ENCODE measurements around the gene PDIA6.

Gene PDIA6

DNA sequence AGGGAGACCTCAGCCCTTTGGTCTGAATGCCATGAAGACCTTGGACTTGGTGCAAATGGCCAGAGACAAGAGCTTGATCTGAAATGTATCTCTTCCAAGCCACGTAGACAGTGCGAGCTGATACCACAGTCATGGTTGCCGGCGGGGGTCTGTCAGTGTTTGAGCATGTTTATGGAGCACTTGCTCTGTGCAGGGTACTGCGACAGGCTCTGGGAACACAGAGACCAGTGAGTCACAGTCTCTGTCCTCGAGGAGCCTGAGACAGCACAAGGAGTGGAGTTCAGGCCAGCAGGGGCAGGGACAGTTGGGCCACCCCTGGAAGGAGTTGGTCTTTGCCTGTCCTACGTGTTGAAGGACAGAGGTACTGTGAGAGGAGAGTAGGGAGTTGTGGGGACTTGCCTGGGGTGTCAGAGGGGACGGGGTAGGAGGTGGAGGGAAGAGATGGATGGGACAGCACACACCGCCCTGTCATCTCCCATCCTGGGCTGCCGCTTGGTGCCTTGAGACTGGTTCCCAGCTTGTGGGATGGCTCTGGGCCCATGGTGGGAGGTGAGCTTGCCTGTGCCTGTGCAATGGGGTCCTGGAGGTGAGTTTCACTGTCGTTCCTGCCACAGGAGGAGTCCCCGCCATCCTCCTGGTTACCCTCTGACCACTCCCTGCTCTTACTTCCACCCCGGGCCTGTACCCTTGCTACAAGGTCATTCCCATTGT lies 51.6 kb downstream of the PDIA6 start:
- no peak for DNase-seq

DNA sequence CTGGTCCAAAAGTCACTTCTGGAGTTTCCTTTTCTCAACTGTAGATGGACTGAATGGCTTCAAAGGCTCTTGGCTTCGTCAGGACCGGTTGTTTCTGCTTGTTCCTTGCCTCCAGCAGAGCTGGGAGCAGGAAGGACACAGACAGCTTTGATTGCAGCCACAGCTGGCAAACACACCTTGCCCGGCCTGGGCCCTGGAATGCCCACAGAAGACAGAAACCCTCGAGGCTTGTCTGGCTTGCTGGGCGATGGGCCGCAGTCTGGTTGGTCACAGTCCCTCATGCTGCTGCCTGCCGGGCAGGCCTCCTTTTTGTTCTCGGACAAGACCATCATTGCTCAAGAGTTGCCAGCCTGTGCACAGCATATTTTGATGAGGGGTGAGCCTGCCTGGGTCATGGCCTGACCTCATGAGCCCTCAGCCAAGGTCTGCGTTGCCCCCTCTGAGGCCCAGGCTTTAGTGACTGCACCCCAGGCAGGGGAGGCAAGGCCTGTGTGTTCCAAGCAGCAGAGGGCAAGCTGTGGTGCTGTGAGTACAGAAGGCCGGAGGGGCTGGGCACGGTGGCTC lies 53.4 kb downstream of the PDIA6 start:
- no peak for DNase-seq

DNA sequence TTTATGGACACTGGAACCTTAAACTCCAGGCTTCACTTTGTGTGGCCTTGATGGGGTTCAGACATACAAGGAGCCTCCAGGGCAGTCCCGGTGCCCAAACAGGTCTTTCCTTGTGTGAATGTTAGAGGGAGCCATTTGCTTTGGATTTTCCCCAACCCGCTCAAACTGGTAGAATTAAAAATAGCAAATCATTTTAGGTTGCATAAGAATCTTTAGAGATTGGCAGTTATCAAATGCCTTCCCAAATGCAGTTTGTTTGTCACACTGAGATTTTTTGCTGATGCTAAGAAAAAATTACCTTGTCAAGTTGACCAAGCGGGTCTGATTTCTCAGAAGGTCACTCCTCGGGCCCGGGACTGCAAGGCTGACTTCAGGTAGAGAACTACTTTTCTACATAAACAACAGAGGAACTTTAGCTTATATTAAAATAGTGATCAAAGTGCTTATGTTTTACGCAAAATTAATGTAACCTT lies 54.7 kb downstream of the PDIA6 start:
- no peak for DNase-seq

DNA sequence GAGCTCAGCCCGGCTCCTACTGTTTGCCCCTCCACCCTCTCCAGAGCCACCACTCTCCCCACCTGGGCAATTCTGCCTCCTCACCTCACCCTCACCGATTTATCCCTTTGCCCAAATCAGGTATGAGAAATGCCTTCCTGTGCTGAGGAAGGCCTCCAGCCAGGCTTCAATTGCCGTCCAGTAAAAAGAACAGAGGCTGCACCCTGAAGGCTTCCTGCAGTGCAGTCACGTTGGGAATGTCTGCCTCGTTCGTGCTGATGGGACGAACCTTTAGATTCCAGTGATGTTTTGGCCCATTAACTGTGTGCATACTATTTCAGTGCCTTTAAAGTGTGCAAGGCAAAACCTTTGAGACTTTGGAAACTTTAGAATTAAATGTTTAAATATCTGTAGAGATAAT lies 57.0 kb downstream of the PDIA6 start:
- no peak for DNase-seq

DNA sequence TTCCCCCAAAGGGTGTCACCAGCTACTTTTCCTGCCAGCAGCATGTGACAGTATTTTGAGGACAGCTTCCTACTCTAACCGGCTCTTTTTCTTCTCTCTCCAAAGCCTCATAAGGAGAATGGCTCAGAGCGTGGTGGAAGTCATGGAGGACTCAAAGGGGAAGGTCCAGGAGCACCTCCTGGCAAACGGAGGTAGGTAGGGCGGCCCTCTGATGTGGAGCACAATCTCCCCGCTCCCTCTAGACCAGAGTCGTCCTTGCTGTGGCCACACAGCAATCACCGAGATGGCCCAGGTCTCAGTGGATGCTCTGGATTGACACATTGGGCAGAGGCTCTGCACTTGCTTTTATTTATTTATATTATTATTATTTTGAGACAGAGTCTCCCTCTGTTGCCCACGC lies 58.7 kb downstream of the PDIA6 start:
- DNase-seq: no peak

DNA sequence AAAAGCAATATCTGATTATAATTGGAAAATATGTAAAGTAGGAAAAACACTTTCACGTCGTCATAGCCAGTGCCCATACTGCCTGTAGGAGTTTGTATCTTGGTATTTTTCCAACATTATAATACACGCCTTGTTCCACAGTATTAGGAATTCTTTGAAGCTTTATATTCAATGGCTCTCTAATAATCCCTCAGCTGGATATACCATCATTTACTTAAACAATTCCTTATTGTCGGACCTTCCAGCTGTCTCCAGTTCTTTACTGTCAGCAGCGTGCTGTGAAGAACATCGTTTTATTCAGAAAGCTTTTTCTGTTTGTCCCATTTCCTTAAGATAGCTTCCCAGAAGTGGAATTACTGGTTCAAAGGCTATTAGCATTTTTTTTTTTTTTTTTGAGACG lies 59.4 kb downstream of the PDIA6 start:
- no peak for DNase-seq

DNA sequence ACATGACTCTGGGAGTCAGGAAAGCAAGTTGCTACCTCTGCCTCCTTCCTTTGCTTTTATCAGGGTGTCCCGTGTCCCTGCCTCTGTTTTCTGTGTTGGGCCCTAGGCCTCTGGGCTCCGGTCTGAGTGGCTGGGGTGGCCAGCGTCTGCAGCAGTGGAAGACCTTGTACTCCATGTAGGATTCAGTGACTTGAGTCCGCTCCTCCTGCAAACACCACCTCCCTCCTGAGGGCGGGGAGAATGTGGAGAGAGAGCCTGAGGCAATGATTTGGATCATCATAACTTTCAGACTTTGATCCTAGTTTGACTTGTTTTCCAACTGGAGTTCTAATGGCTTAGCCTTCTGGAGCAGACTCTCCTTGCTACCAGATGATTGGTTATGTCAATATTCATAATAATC lies 60.3 kb downstream of the PDIA6 start:
- DNase-seq: no peak

DNA sequence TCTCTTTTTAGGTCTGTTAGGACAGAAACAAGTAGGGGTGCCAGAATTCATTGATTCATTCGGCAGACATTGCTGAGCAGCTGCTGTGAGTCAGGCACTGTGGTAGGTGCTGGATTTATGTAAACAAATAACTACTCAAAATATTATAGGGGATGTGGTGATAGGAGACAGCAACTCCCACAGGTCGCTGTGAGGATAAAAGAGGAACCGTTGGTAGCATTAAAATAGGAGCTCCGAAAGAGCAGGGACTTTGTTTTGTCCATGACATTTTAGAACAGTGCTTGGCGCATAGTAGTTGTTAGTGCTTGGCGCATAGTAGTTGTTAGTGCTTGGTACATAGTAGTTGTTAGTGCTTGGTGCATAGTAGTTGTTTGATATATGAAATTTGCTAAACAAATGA lies 62.0 kb downstream of the PDIA6 start:
- no peak for DNase-seq

DNA sequence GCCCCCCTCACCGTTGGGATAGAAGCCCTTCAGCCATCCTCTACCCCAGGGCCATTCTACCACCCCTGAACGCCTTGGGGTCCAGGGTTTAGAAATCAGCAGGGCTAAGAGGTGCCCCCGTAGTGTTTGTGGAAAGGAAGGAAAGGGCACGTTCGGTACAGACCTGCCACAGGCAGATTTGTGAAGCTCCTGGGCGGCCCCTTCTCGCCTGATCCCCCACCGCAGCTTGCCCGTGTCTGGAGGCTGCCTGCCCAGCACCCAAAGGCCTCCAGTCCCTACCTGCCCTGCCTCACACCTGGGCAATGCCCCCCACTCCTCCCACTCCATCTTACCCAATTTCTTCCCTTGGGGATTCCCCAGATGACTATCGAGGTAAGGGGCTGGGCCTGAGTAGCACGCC lies 69.9 kb downstream of the PDIA6 start:
- no peak for DNase-seq

DNA sequence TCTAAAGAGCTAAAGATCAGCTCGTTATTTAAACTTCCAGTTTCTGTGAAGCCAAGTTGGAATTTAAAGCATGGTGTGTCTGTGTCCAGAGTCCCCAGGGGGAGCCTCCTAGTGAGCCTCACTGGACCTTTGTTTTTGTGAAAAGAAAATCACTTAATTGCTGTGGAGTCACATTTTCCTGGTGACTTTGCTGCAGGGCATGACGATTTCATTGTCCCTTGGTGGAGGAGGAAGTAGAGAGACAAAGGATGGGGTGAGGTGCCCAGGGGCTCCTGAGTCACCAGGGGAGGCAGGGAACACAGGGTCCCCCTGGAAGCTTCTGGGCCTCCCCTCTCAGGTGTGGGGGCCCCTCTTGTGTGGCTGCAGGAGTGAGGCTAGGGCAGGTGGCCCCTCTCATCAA lies 71.4 kb downstream of the PDIA6 start:
- no peak for DNase-seq

DNA sequence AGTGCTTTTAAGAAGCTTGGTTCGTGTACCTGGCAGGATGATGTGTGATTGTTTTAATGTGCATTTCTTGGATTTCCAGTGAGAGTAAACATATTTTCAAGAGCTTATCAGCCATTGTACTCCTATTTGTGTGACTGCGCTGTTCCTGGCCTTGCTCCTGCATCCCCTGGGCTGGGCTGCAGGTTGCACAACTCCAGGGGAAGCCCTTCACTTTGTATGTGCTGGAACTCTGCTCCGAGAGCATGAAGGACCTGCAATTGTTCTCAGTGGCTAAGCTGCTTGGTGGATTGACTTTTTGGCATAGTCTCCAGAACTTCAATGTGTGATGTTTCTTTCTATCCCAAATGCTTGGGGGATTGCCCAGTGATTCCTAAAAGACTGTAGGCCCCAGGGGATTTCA lies 72.4 kb downstream of the PDIA6 start:
- DNase-seq: no peak

DNA sequence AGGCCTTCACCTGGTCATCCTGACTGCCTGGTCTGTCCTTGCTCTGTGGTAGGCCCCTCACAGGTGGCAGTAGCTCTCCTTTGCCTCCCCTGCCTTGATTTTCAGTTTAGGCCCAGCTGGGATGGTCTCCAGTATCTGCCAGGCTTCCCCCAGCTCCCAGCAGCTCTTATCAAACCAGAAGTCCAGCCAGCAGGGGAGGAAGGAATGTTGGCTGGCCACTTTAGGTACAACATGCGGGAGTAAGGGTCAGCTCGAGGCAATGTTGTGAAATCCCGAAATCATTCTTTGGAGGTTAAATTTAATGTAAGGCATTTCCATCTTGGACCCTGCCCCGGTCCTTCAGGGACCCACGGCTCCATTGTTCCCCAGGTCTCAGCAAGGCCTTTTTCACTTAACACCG lies 74.4 kb downstream of the PDIA6 start:
- no peak for DNase-seq

DNA sequence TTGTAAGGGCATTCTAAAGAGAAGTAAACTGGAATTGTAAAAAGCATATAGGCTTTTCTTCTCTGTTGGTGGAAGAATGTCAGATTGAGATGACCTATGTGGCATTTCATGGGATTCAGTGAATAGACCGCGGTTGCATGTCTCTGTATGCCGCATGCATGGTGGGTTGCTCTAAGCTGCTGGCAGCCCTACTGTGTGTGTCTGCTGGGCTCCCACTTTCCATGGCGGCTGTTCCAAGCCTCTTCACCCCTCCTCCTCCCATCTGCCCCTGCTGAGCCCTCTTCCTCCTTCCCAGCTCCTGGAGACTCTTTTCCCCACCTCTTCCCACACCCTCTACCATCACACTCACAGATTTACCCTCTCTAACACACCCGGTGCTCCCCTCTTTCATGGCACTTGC lies 78.6 kb downstream of the PDIA6 start:
- no peak for DNase-seq

DNA sequence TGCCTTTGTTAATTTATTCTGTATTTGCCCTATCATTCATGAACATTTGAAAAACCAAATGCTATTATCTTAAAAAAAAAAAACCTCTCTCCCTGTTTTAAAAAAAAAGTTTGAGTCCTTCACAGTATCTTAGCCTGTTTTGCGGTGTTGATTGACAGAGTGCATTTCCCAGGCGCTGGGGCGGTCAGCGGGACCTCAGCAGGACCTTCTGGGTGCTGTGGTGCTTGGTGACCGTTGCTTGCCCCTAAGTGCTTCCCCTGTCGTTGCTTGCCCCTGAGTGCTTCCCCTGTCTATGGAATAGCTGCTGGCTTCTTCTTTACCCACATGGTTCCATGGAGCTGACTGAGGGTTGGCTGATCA lies 79.0 kb downstream of the PDIA6 start:
- peak; percentile 31 for DNase-seq

All from DMS79 treated with DMSO at 0.1 percent for 48 hours (cell line).